Activated naive CD4-positive, alpha-beta T cell treated with anti-CD3 and anti-CD28 coated beads, Interleukin-2, amount 10 ng/mL, durations not matched to agents 7 days and 5 days (primary cell): ENCODE measurements around the gene NR1D1.

Source experiments
- CTCF ChIA-PET: fragments of 350-600 bp; sonication (Branson Sonifier 250); formaldehyde crosslinking; loops from one replicate; lab custom pipeline; 2021; ENCODE audit warnings: antibody characterized with exemption; lab: Charles Lee
- DNase-seq: peaks from one replicate; pipeline ENCODE4 v3.0.0-alpha.2; 2020
- H3K27ac Mint-ChIP-seq: one replicate; pipeline ENCODE4 v1.8.0; 2021; ENCODE audit warnings: mild to moderate bottlenecking, moderate library complexity, mixed read lengths
- H3K27me3 Mint-ChIP-seq: one replicate; pipeline ENCODE4 v1.8.0; 2021; ENCODE audit warnings: mild to moderate bottlenecking, mixed read lengths
- H3K36me3 Mint-ChIP-seq: one replicate; pipeline ENCODE4 v1.8.0; 2021; ENCODE audit warnings: mixed read lengths
- H3K4me1 Mint-ChIP-seq: one replicate; pipeline ENCODE4 v1.8.0; 2021; ENCODE audit warnings: mixed read lengths
- H3K4me3 Mint-ChIP-seq: one replicate; pipeline ENCODE4 v1.8.0; 2021; ENCODE audit warnings: mild to moderate bottlenecking, moderate library complexity, mixed read lengths
- H3K9me3 Mint-ChIP-seq: one replicate; pipeline ENCODE4 v1.8.0; 2021; ENCODE audit warnings: mixed read lengths

Gene NR1D1

GRCh38 chr17:40063901-40064531 lies 36.4 kb downstream of the NR1D1 start:
- DNase-seq = no peak

GRCh38 chr17:40063187-40063771 lies 37.1 kb downstream of the NR1D1 start:
- CTCF ChIA-PET = interaction anchor here (0.9 to 6.9 kb wide), 5 partner anchors 10 to 49 kb away, joined by 3 to 79 read pairs (median 4); no protein-coding TSS in a partner anchor
- DNase-seq = peak; percentile 50
- H3K27ac Mint-ChIP-seq = no peak overlapping the region

More at GRCh38 chr17:40063901-40064531, 36.4 kb downstream of the NR1D1 start:
- H3K4me3 Mint-ChIP-seq = peak overlapping the region; percentile 75
- no peaks in the 10 kb centered on the region for H3K9me3 Mint-ChIP-seq
- peaks cover 58% of the 10 kb centered on the region for H3K27me3 Mint-ChIP-seq
- H3K36me3 Mint-ChIP-seq = no peaks in the 10 kb centered on the region
- H3K27ac Mint-ChIP-seq = no peak overlapping the region
- H3K4me1 Mint-ChIP-seq = peaks cover 48% of the 10 kb centered on the region
- CTCF ChIA-PET = interaction anchor here (1.2 to 6.9 kb wide), 5 partner anchors 9 to 49 kb away, joined by 3 to 79 read pairs (median 11); no protein-coding TSS in a partner anchor

GRCh38 chr17:40062329-40063186 lies 37.8 kb downstream of the NR1D1 start, which contains the start of gene THRA:
Gene THRA, plus strand, starts transcription at chr17:40062965. Its CDS starts 11,524 bp downstream, at chr17:40074489.
- peak; percentile 77 for DNase-seq

More at GRCh38 chr17:40063187-40063771, 37.1 kb downstream of the NR1D1 start:
- peaks cover 43% of the 10 kb centered on the region for H3K4me1 Mint-ChIP-seq
- peak overlapping the region; percentile 75 for H3K4me3 Mint-ChIP-seq
- peaks cover 64% of the 10 kb centered on the region for H3K27me3 Mint-ChIP-seq
- no peaks in the 10 kb centered on the region for H3K36me3 Mint-ChIP-seq
- H3K9me3 Mint-ChIP-seq = no peaks in the 10 kb centered on the region

GRCh38 chr17:40061609-40062038 lies 38.8 kb downstream of the NR1D1 start:
- CTCF ChIA-PET = interaction anchor here (0.7 to 2.9 kb wide), 6 partner anchors 14 to 52 kb away, joined by 3 to 11 read pairs (median 6); no protein-coding TSS in a partner anchor

More at GRCh38 chr17:40062329-40063186, 37.8 kb downstream of the NR1D1 start, which contains the start of gene THRA:
- Mint-ChIP-seq H3K4me3 (peak within 1 kb of the TSS; percentile 82), H3K27ac (peak within 1 kb of the TSS; percentile 24), H3K27me3 (peaks cover 71% of the 10 kb centered on the region), H3K9me3 (no peaks in the 10 kb centered on the region), H3K4me1 (peaks cover 39% of the 10 kb centered on the region), H3K36me3 (no peaks in the 10 kb centered on the region)
- CTCF ChIA-PET = interaction anchor here (0.7 to 6.9 kb wide), 10 partner anchors 13 to 51 kb away, joined by 3 to 79 read pairs (median 6); no protein-coding TSS in a partner anchor

GRCh38 chr17:40060887-40061608 lies 39.3 kb downstream of the NR1D1 start:
- H3K9me3 Mint-ChIP-seq = no peaks in the 10 kb centered on the region
- peaks cover 86% of the 10 kb centered on the region for H3K27me3 Mint-ChIP-seq
- peaks cover 33% of the 10 kb centered on the region for H3K4me1 Mint-ChIP-seq
- no peak for DNase-seq
- CTCF ChIA-PET = interaction anchor here (1.1 to 2.9 kb wide), 4 partner anchors 14 to 52 kb away, joined by 5 to 11 read pairs (median 8); no protein-coding TSS in a partner anchor
- H3K27ac Mint-ChIP-seq = no peak overlapping the region
- no peaks in the 10 kb centered on the region for H3K36me3 Mint-ChIP-seq
- H3K4me3 Mint-ChIP-seq = no peak overlapping the region

More at GRCh38 chr17:40061609-40062038, 38.8 kb downstream of the NR1D1 start:
- no peaks in the 10 kb centered on the region for H3K9me3 Mint-ChIP-seq
- H3K4me1 Mint-ChIP-seq = peaks cover 36% of the 10 kb centered on the region
- no peaks in the 10 kb centered on the region for H3K36me3 Mint-ChIP-seq
- H3K27ac Mint-ChIP-seq = peak overlapping the region; percentile 24
- H3K27me3 Mint-ChIP-seq = peaks cover 80% of the 10 kb centered on the region
- peak overlapping the region; percentile 82 for H3K4me3 Mint-ChIP-seq
- DNase-seq = no peak

GRCh38 chr17:40059729-40060475 lies 40.5 kb downstream of the NR1D1 start:
- H3K4me1 Mint-ChIP-seq = peaks cover 34% of the 10 kb centered on the region
- no peak for DNase-seq
- H3K36me3 Mint-ChIP-seq = no peaks in the 10 kb centered on the region
- H3K9me3 Mint-ChIP-seq = no peaks in the 10 kb centered on the region
- CTCF ChIA-PET = interaction anchor here (1.1 to 3.3 kb wide), 4 partner anchors 15 to 52 kb away, joined by 4 to 17 read pairs (median 8); no protein-coding TSS in a partner anchor
- no peak overlapping the region for H3K27ac Mint-ChIP-seq
- no peak overlapping the region for H3K4me3 Mint-ChIP-seq
- H3K27me3 Mint-ChIP-seq = peaks cover 84% of the 10 kb centered on the region

GRCh38 chr17:40058865-40059264 lies 41.5 kb downstream of the NR1D1 start:
- H3K4me3 Mint-ChIP-seq = no peak overlapping the region
- no peaks in the 10 kb centered on the region for H3K9me3 Mint-ChIP-seq
- CTCF ChIA-PET = interaction anchor here (1.3 to 3.3 kb wide), 2 partner anchors 27 to 53 kb away, joined by 4 to 17 read pairs; no protein-coding TSS in a partner anchor

GRCh38 chr17:40058186-40058784 lies 42.1 kb downstream of the NR1D1 start:
- peaks cover 2% of the 10 kb centered on the region for H3K36me3 Mint-ChIP-seq
- H3K27ac Mint-ChIP-seq = no peak overlapping the region
- DNase-seq = no peak
- no peak overlapping the region for H3K4me3 Mint-ChIP-seq
- H3K27me3 Mint-ChIP-seq = peaks cover 67% of the 10 kb centered on the region
- no peaks in the 10 kb centered on the region for H3K9me3 Mint-ChIP-seq
- CTCF ChIA-PET = interaction anchor here (1.0 to 3.3 kb wide), 2 partner anchors 45 to 54 kb away, joined by 3 to 17 read pairs; no protein-coding TSS in a partner anchor
- peaks cover 32% of the 10 kb centered on the region for H3K4me1 Mint-ChIP-seq

More at GRCh38 chr17:40058865-40059264, 41.5 kb downstream of the NR1D1 start:
- Mint-ChIP-seq H3K36me3 (peaks cover 2% of the 10 kb centered on the region), H3K27ac (no peak overlapping the region), H3K27me3 (peaks cover 73% of the 10 kb centered on the region), H3K4me1 (peaks cover 33% of the 10 kb centered on the region)
- no peak for DNase-seq

- Mint-ChIP-seq H3K9me3 (no peaks in the 10 kb centered on the region), H3K4me1 (peaks cover 33% of the 10 kb centered on the region), H3K27me3 (peaks cover 56% of the 10 kb centered on the region), H3K36me3 (peaks cover 10% of the 10 kb centered on the region), H3K27ac (no peak overlapping the region), H3K4me3 (no peak overlapping the region)
- CTCF ChIA-PET = interaction anchor here (0.9 kb wide), 1 partner anchor 19 kb away, joined by 3 read pairs; no protein-coding TSS in a partner anchor
- DNase-seq = no peak
Observed at GRCh38 chr17:40056379-40057015, 43.9 kb downstream of the NR1D1 start.
